Activated T-helper 2 cell treated with anti-CD3 and anti-CD28 coated beads, Interferon-gamma antibody, Interleukin-2, Interleukin-4, amounts not matched to agents 10 μg/mL and 5 μg/mL and 100 μg/mL, durations not matched to agents 14 hours and 24 hours and 36 hours (primary cell): ENCODE results near the gene TSPAN18. TPM values are rescaled to one million over a fixed set of nuclear protein-coding genes. Genes with fewer than 3 reads are reported as not detected.

Source experiments
- DNase-seq: peaks from one replicate; pipeline ENCODE4 v3.0.0; 2021; ENCODE audit warnings: low spot score
- H3K27ac Mint-ChIP-seq: one replicate; pipeline ENCODE4 v1.8.0; 2021; ENCODE audit warnings: mixed read lengths
- H3K27me3 Mint-ChIP-seq: one replicate; pipeline ENCODE4 v1.8.0; 2021; ENCODE audit warnings: low read depth, mixed read lengths
- H3K36me3 Mint-ChIP-seq: one replicate; pipeline ENCODE4 v1.8.0; 2021; ENCODE audit warnings: low read depth, mixed read lengths
- H3K4me1 Mint-ChIP-seq: one replicate; pipeline ENCODE4 v1.8.0; 2021; ENCODE audit warnings: low read depth, mixed read lengths
- H3K4me3 Mint-ChIP-seq: one replicate; pipeline ENCODE4 v1.8.0; 2021; ENCODE audit warnings: low read depth, mild to moderate bottlenecking, moderate library complexity, mixed read lengths
- H3K9me3 Mint-ChIP-seq: one replicate; pipeline ENCODE4 v1.8.0; 2021; ENCODE audit warnings: mixed read lengths
- intact Hi-C: fragments of 100-400 bp; cut with micrococcal nuclease; formaldehyde crosslinking; loops from one replicate; pipeline ENCODE4 v1.15.1; 2023
- total RNA-seq: library from RNA; stranded (reverse); gene quantifications from 2 replicates; pipeline ENCODE4 v1.2.3, GENCODE V29; 2022

Gene TSPAN18
- total RNA-seq, 1 donor from 2014 or later = 0.87 TPM

GRCh38 chr11:44773351-44773965 is 46.7 kb downstream of the TSPAN18 start:
- Mint-ChIP-seq H3K27me3 (peaks cover 3% of the 10 kb centered on the region), H3K9me3 (no peaks in the 10 kb centered on the region)
- intact Hi-C loops = no loop called here

GRCh38 chr11:44774108-44774507 is 47.3 kb downstream of the TSPAN18 start:
- Mint-ChIP-seq H3K36me3 (no peaks in the 10 kb centered on the region), H3K4me1 (no peaks in the 10 kb centered on the region), H3K9me3 (no peaks in the 10 kb centered on the region), H3K27ac (no peak overlapping the region), H3K27me3 (peaks cover 1% of the 10 kb centered on the region), H3K4me3 (no peak overlapping the region)
- intact Hi-C loops = no loop called here
- no peak for DNase-seq

More at GRCh38 chr11:44773351-44773965, 46.7 kb downstream of the TSPAN18 start:
- no peaks in the 10 kb centered on the region for H3K4me1 Mint-ChIP-seq
- no peak overlapping the region for H3K4me3 Mint-ChIP-seq
- DNase-seq = no peak
- no peak overlapping the region for H3K27ac Mint-ChIP-seq
- no peaks in the 10 kb centered on the region for H3K36me3 Mint-ChIP-seq

- H3K27me3 Mint-ChIP-seq = no peaks in the 10 kb centered on the region
- H3K9me3 Mint-ChIP-seq = no peaks in the 10 kb centered on the region
- no peak for DNase-seq
- intact Hi-C loops = no loop called here
- H3K4me1 Mint-ChIP-seq = no peaks in the 10 kb centered on the region
- H3K36me3 Mint-ChIP-seq = no peaks in the 10 kb centered on the region
- no peak overlapping the region for H3K27ac Mint-ChIP-seq
- no peak overlapping the region for H3K4me3 Mint-ChIP-seq
Observed at GRCh38 chr11:44774731-44775130, 48.0 kb downstream of the TSPAN18 start.

DNA sequence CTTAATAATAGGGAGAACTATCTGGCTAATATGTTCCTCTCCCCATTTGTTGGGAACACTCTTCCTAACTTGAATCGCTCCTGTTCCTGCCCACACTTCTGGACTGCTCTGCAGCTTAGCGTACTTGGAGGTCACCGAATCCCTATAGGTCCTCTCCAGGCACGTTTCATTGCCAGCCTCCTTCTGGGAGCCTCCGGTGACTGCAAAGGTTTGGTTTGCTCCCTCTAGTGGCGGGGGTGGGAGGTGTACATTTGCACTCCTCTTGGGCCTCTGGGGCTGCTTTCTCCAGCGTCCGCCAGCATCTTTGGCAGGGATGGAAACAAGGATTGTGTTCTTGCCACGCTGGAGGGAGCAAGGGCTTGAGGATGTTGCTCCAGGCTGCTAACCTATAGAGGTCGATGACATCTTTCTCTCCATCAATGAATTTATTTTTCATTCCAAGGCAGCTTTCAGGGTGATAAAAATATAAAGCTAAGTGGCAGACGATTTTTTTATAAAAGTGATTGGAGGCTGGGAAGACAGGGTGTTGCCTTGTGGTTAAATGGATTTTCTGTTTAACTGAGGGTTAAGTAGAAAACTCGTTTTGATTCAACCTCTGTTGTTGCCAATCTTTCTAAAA is 48.7 kb downstream of the TSPAN18 start:
- intact Hi-C loops = no loop called here
- Mint-ChIP-seq H3K4me3 (no peak overlapping the region), H3K36me3 (no peaks in the 10 kb centered on the region), H3K27ac (no peak overlapping the region), H3K27me3 (no peaks in the 10 kb centered on the region), H3K9me3 (no peaks in the 10 kb centered on the region), H3K4me1 (no peaks in the 10 kb centered on the region)
- no peak for DNase-seq

DNA sequence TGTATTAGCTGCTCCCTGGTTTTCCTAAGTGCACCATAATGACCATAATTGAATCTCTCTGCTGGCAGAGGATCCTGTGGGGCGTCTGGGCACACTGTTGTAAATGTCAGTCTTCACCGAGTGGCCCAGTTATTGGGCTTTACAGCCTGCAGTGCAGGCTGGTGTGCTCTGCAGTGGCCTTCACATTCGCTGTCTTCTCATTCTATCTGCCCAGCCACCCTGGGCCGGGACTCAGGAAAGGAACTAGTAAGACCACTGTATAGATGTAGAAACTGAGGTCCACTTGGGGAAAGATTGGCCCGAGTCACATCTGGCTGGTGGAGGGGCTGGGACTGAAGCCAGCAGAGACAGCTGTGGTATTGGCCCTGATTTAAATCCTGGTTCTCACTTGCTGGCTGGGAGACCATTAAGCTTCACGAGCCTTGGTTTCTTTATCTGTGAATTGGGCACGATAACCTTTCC is 49.3 kb downstream of the TSPAN18 start:
- Mint-ChIP-seq H3K4me3 (no peak overlapping the region), H3K9me3 (no peaks in the 10 kb centered on the region), H3K36me3 (no peaks in the 10 kb centered on the region), H3K4me1 (no peaks in the 10 kb centered on the region), H3K27ac (no peak overlapping the region), H3K27me3 (no peaks in the 10 kb centered on the region)
- intact Hi-C loops = no loop called here
- DNase-seq = no peak

DNA sequence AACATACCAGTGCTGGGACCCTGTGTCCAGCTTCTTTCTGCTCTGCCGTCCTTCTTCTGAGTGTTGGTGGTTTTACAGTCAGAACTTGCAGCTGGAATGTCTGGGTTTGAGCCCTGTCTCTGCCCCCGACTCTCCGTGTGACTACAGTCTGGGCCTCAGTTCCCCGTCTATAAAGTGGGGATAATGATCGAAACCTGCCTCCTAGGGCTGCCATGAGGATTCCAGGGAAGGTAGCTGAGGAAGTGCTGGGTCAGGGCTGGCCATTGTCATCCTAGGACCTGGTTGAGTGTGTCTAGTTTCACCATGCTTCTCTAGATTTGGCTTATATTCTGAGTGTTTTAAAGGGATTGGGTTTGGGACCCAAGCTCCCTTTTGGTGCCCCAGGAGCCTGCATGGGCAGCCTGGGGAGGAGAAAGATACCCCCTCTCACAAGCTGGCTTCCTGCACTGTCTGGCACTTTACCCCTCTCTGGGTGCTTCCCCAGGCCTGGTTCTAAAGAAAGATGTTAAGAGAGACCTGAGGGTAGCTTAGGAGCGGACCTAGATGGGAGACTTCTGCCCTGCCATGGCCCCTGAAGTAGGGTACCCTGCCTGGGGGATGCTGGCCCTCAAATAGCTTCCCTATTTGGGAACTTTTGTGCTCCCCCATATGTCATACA is 49.9 kb downstream of the TSPAN18 start:
- H3K9me3 Mint-ChIP-seq = no peaks in the 10 kb centered on the region
- no peak for DNase-seq
- no peaks in the 10 kb centered on the region for H3K4me1 Mint-ChIP-seq
- no peaks in the 10 kb centered on the region for H3K36me3 Mint-ChIP-seq
- H3K4me3 Mint-ChIP-seq = no peak overlapping the region
- H3K27ac Mint-ChIP-seq = no peak overlapping the region
- intact Hi-C loops = no loop called here
- no peaks in the 10 kb centered on the region for H3K27me3 Mint-ChIP-seq

DNA sequence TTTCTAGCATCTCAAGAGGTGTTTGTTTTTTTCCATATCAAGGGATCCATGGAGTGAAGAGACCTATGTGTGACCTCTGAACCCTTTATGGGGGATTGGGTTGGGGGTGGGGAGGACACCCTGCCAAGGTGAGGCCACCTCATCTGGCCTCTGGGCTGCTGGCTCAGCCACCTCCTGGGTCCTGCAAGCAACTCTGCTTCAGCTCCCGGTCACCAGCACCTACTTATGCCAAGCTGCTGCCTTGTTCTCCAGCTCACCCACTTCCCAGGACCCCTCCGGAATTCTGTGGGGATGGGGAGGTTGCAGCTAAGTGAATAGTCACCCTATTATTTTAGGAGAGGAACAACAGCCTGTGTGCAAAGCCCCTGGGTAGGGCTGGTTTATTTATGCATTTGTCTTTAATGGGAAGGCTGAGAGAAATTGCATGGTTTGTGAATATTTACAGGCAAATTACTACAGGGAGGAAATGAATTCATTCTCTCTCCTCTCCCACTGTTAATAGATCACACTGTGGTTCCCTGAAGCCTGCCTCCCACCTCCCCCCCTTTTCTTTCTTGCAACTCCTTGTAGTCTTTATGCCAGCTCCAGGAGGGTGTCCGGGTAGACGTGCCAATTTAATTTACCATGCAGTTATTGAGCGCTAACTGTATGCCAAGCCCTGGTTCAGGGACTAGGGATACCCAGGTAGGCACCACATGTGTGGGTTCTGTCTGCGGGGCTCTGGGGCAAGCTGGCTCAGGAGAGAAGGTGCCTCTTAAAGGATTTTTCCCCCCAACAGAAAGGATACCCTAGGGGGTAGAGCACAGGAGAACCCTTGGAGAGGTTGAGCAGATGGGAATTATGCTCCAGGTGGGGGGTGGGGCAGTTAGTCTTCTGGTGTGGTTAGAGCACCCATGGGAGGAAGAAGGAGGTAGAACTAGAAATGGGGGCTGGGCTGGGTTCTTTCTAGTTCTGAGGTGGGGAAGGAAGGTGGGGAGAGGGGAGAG is 50.7 kb downstream of the TSPAN18 start:
- no peaks in the 10 kb centered on the region for H3K9me3 Mint-ChIP-seq
- intact Hi-C loops = no loop called here
- no peaks in the 10 kb centered on the region for H3K36me3 Mint-ChIP-seq
- no peak overlapping the region for H3K27ac Mint-ChIP-seq
- no peak for DNase-seq
- H3K4me3 Mint-ChIP-seq = no peak overlapping the region
- no peaks in the 10 kb centered on the region for H3K27me3 Mint-ChIP-seq
- H3K4me1 Mint-ChIP-seq = no peaks in the 10 kb centered on the region

DNA sequence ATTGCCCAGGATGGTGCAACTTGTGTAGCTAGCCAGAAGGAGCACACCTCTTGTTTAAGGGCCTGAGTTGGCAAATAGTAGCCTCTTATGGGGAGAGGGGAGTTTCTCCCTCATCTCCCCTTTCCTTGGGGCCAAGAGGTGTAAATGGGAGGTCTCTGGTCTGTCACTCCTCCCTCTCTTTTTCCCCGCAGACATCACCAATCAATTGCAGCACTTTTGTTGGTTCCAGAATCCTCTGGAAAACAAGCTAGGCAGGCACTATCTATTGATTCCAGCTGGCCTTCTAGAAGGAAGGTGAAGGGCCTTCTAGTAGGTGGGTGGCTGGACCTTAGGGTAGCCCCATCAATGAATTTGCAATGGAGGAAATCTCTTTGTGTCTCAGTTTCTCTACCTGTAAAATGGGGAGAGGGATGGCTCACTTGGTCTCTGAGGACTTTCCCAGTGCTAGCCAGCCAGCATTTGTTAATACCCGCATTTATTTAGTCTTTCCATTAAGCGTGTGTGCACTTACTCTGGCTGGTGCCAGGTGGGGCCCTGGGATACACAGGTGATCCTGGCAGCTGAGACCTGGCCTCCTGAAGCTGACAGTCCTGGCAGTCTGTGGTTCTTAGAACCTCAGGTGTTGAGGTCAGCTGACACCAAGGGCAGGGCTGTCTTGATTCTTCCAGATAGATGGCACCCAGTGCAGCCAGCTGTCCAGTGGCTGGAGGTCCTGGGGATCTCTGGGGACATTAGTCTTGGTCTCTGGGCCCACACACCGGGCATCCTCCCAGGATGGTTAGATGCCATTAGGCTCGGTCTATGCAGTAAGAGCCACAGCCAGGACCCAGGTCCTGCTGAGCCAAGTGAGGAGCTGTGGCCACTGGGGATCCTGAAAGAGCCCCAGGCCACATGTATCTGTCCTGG is 51.7 kb downstream of the TSPAN18 start:
- DNase-seq = no peak
- H3K9me3 Mint-ChIP-seq = no peaks in the 10 kb centered on the region
- no peaks in the 10 kb centered on the region for H3K4me1 Mint-ChIP-seq
- no peak overlapping the region for H3K4me3 Mint-ChIP-seq
- intact Hi-C loops = no loop called here
- no peak overlapping the region for H3K27ac Mint-ChIP-seq
- no peaks in the 10 kb centered on the region for H3K36me3 Mint-ChIP-seq
- no peaks in the 10 kb centered on the region for H3K27me3 Mint-ChIP-seq

GRCh38 chr11:44779736-44780520 is 53.2 kb downstream of the TSPAN18 start:
- Mint-ChIP-seq H3K4me1 (no peaks in the 10 kb centered on the region), H3K4me3 (no peak overlapping the region), H3K27ac (no peak overlapping the region), H3K9me3 (no peaks in the 10 kb centered on the region), H3K36me3 (no peaks in the 10 kb centered on the region), H3K27me3 (no peaks in the 10 kb centered on the region)
- no peak for DNase-seq
- intact Hi-C loops = no loop called here

DNA sequence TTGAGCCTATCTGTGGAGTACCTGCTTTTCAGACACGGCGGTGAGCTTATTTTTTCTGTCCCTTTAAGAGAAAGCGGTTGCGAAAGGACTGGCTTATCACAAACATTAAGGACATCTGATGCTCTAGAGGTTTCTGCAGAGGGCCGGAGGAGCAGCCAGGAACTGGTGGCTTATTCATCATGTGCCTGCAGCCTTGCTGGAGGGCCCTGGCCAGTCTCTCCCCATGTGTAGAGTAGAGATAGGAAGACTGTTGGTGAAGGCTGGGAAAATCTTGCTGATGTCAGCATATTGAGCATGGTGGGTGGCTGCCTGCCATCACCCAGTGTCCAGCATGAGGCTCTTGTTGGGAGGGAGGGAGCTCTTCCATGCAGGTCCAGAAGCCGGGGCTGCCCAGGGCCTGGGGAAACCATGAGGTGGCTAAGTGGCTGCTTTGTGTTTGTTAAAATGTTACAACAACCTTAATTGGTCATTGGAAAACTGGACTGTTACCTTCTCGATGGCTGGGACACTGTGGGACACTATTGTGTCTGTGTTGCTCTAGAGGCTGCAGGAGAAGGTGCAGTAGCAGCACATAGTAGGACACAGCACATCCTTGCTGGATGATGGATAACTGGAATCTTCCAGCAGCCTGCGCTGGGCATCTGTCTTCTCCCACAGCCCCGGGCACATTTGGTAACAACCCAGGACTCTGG is 54.3 kb downstream of the TSPAN18 start:
- Mint-ChIP-seq H3K27me3 (no peaks in the 10 kb centered on the region), H3K4me3 (no peak overlapping the region), H3K4me1 (no peaks in the 10 kb centered on the region), H3K36me3 (no peaks in the 10 kb centered on the region), H3K27ac (no peak overlapping the region), H3K9me3 (no peaks in the 10 kb centered on the region)
- intact Hi-C loops = no loop called here
- DNase-seq = no peak

- Mint-ChIP-seq H3K4me3 (no peak overlapping the region), H3K4me1 (no peaks in the 10 kb centered on the region), H3K9me3 (no peaks in the 10 kb centered on the region), H3K27me3 (no peaks in the 10 kb centered on the region), H3K36me3 (no peaks in the 10 kb centered on the region), H3K27ac (no peak overlapping the region)
- no peak for DNase-seq
- intact Hi-C loops = no loop called here
Observed at GRCh38 chr11:44781655-44782054, 54.9 kb downstream of the TSPAN18 start.
